ENCODE results near the gene GPR162. TPM values are rescaled to one million over a fixed set of nuclear protein-coding genes. Genes with fewer than 3 reads are reported as not detected.

GPR162 gene
- polyA plus RNA-seq, 1 donor from 2014 or later: 82.8 TPM

GRCh38 chr12:6824085-6824775 lies 2.6 kb downstream of the GPR162 start:
- Histone ChIP-seq H3F3A (ENCODE audit: insufficient read depth, low read length, poor library complexity, severe bottlenecking) (peaks cover 10% of the 10 kb centered on the region), H3K9ac (ENCODE audit: low read length) (peak overlapping the region; percentile 52), H4K20me1 (ENCODE audit: insufficient read depth) (no peaks in the 10 kb centered on the region), H3K36me3 (ENCODE audit: insufficient read depth, low read length) (no peaks in the 10 kb centered on the region), H3K9me2 (ENCODE audit: insufficient read depth, low read length) (no peaks in the 10 kb centered on the region), H3K27ac (ENCODE audit: low read length) (peak overlapping the region; percentile 44), H3K4me3 (ENCODE audit: low read length) (peak overlapping the region; percentile 70), H2AFZ (ENCODE audit: low read depth, low read length) (no peak overlapping the region), H3K79me2 (replicated peaks; ENCODE audit: insufficient read depth, low read length) (peaks cover 25% of the 10 kb centered on the region), H3K9me3 (ENCODE audit: low read length) (no peaks in the 10 kb centered on the region), H3K27me3 (ENCODE audit: insufficient read depth, low read depth, low read length) (no peaks in the 10 kb centered on the region), H3K4me2 (ENCODE audit: low read length) (no peak overlapping the region)
- TF ChIP-seq EZH2 (IDR thresholded peaks at IDR 0.05; ENCODE audit: borderline replicate concordance, insufficient read depth, low read length, poor library complexity, severe bottlenecking): no peak

- Histone ChIP-seq H3K4me3 (ENCODE audit: low read length) (peak overlapping the region; percentile 70), H3K27ac (ENCODE audit: low read length) (peak overlapping the region; percentile 44), H3K9ac (ENCODE audit: low read length) (peak overlapping the region; percentile 52)
Measured at GRCh38 chr12:6824901-6825381, 3.3 kb downstream of the GPR162 start.

More at GRCh38 chr12:6824901-6825381, 3.3 kb downstream of the GPR162 start:
- Histone ChIP-seq H3K4me2 (ENCODE audit: low read length) (peak overlapping the region; percentile 25), H3F3A (ENCODE audit: insufficient read depth, low read length, poor library complexity, severe bottlenecking) (peaks cover 10% of the 10 kb centered on the region), H3K9me3 (ENCODE audit: low read length) (no peaks in the 10 kb centered on the region), H3K27me3 (ENCODE audit: insufficient read depth, low read depth, low read length) (no peaks in the 10 kb centered on the region), H4K20me1 (ENCODE audit: insufficient read depth) (no peaks in the 10 kb centered on the region), H2AFZ (ENCODE audit: low read depth, low read length) (no peak overlapping the region), H3K36me3 (ENCODE audit: insufficient read depth, low read length) (no peaks in the 10 kb centered on the region), H3K79me2 (replicated peaks; ENCODE audit: insufficient read depth, low read length) (peaks cover 32% of the 10 kb centered on the region), H3K9me2 (ENCODE audit: insufficient read depth, low read length) (no peaks in the 10 kb centered on the region)
- no peak for TF ChIP-seq EZH2 (IDR thresholded peaks at IDR 0.05; ENCODE audit: borderline replicate concordance, insufficient read depth, low read length, poor library complexity, severe bottlenecking)
- TF ChIP-seq, protein P1, sequence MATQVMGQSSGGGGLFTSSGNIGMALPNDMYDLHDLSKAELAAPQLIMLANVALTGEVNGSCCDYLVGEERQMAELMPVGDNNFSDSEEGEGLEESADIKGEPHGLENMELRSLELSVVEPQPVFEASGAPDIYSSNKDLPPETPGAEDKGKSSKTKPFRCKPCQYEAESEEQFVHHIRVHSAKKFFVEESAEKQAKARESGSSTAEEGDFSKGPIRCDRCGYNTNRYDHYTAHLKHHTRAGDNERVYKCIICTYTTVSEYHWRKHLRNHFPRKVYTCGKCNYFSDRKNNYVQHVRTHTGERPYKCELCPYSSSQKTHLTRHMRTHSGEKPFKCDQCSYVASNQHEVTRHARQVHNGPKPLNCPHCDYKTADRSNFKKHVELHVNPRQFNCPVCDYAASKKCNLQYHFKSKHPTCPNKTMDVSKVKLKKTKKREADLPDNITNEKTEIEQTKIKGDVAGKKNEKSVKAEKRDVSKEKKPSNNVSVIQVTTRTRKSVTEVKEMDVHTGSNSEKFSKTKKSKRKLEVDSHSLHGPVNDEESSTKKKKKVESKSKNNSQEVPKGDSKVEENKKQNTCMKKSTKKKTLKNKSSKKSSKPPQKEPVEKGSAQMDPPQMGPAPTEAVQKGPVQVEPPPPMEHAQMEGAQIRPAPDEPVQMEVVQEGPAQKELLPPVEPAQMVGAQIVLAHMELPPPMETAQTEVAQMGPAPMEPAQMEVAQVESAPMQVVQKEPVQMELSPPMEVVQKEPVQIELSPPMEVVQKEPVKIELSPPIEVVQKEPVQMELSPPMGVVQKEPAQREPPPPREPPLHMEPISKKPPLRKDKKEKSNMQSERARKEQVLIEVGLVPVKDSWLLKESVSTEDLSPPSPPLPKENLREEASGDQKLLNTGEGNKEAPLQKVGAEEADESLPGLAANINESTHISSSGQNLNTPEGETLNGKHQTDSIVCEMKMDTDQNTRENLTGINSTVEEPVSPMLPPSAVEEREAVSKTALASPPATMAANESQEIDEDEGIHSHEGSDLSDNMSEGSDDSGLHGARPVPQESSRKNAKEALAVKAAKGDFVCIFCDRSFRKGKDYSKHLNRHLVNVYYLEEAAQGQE (IDR thresholded peaks at IDR 0.05; ENCODE audit: borderline replicate concordance): no peak
- no peak for TF ChIP-seq TAF1 (IDR thresholded peaks at IDR 0.05; ENCODE audit: low read depth)
- no peak for TF ChIP-seq MXI1 (conservative IDR thresholded peaks at IDR 0.05; ENCODE audit: poor library complexity, severe bottlenecking)
- no peak for TF ChIP-seq SMC3 (conservative IDR thresholded peaks at IDR 0.05; ENCODE audit: poor library complexity)
- no peak for TF ChIP-seq POLR2AphosphoS5 (IDR thresholded peaks at IDR 0.05)
- TF ChIP-seq, protein P2, sequence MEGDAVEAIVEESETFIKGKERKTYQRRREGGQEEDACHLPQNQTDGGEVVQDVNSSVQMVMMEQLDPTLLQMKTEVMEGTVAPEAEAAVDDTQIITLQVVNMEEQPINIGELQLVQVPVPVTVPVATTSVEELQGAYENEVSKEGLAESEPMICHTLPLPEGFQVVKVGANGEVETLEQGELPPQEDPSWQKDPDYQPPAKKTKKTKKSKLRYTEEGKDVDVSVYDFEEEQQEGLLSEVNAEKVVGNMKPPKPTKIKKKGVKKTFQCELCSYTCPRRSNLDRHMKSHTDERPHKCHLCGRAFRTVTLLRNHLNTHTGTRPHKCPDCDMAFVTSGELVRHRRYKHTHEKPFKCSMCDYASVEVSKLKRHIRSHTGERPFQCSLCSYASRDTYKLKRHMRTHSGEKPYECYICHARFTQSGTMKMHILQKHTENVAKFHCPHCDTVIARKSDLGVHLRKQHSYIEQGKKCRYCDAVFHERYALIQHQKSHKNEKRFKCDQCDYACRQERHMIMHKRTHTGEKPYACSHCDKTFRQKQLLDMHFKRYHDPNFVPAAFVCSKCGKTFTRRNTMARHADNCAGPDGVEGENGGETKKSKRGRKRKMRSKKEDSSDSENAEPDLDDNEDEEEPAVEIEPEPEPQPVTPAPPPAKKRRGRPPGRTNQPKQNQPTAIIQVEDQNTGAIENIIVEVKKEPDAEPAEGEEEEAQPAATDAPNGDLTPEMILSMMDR (IDR thresholded peaks at IDR 0.05; ENCODE audit: poor library complexity, severe bottlenecking): no peak
- no peak for TF ChIP-seq RAD21 (conservative IDR thresholded peaks at IDR 0.05)
- no peak for TF ChIP-seq EP300 (conservative IDR thresholded peaks at IDR 0.05; ENCODE audit: poor library complexity, severe bottlenecking)

Measured in neural cell (in vitro differentiated cells).